ENCODE measurements around the gene MAP2K2.

The MAP2K2 gene

GRCh38 chr19:4086411-4086867 is 37.5 kb downstream of the MAP2K2 start:
- Histone ChIP-seq H3K4me3 (ENCODE audit: low read length) (no peak overlapping the region), H3K27me3 (replicated peaks; ENCODE audit: control insufficient read depth, insufficient read depth, low read length) (no peaks in the 10 kb centered on the region), H3K36me3 (ENCODE audit: control insufficient read depth, insufficient read depth, low read length, severe bottlenecking) (peaks cover 22% of the 10 kb centered on the region), H3K9ac (ENCODE audit: low read length) (no peak overlapping the region), H3K9me3 (ENCODE audit: control insufficient read depth, low read length) (no peaks in the 10 kb centered on the region), H3K4me1 (ENCODE audit: control insufficient read depth, insufficient read depth, low read length) (no peaks in the 10 kb centered on the region)
- DNase-seq (ENCODE audit: low read depth) = no peak

DNA sequence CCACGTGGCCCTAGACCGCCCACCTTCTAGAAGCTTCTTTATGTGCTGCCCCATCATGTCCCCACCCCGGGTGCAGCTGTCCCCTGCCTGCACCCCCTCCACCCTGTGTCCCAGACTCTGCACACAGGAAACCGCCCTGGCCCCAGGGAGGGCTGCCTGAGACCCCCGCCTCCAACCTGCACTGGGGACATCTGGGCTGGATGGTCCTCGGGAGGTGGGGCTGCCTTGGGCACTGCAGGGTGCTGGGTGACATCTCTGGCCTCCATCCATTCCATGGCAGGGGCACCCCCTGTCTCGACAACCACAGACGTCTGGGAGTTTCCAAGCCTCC is 39.4 kb downstream of the MAP2K2 start:
- no peak overlapping the region for H3K9ac ChIP-seq (ENCODE audit: low read length)
- no peak for DNase-seq (ENCODE audit: low read depth)
- H3K36me3 ChIP-seq (ENCODE audit: control insufficient read depth, insufficient read depth, low read length, severe bottlenecking) = peaks cover 7% of the 10 kb centered on the region
- H3K4me1 ChIP-seq (ENCODE audit: control insufficient read depth, insufficient read depth, low read length) = no peaks in the 10 kb centered on the region
- no peak overlapping the region for H3K4me3 ChIP-seq (ENCODE audit: low read length)
- no peaks in the 10 kb centered on the region for H3K27me3 ChIP-seq (replicated peaks; ENCODE audit: control insufficient read depth, insufficient read depth, low read length)
- no peaks in the 10 kb centered on the region for H3K9me3 ChIP-seq (ENCODE audit: control insufficient read depth, low read length)

- Histone ChIP-seq H3K4me3 (ENCODE audit: low read length) (no peak overlapping the region), H3K9me3 (ENCODE audit: control insufficient read depth, low read length) (no peaks in the 10 kb centered on the region), H3K27me3 (replicated peaks; ENCODE audit: control insufficient read depth, insufficient read depth, low read length) (no peaks in the 10 kb centered on the region), H3K36me3 (ENCODE audit: control insufficient read depth, insufficient read depth, low read length, severe bottlenecking) (peaks cover 1% of the 10 kb centered on the region), H3K9ac (ENCODE audit: low read length) (no peak overlapping the region), H3K4me1 (ENCODE audit: control insufficient read depth, insufficient read depth, low read length) (no peaks in the 10 kb centered on the region)
- DNase-seq (ENCODE audit: low read depth) = no peak
These were observed 40.0 kb downstream of the MAP2K2 start for GRCh38 chr19:4083677-4084546.

GRCh38 chr19:4082172-4082571 is 41.8 kb downstream of the MAP2K2 start:
- Histone ChIP-seq H3K9ac (ENCODE audit: low read length) (no peak overlapping the region), H3K36me3 (ENCODE audit: control insufficient read depth, insufficient read depth, low read length, severe bottlenecking) (no peaks in the 10 kb centered on the region), H3K4me3 (ENCODE audit: low read length) (no peak overlapping the region), H3K9me3 (ENCODE audit: control insufficient read depth, low read length) (no peaks in the 10 kb centered on the region), H3K4me1 (ENCODE audit: control insufficient read depth, insufficient read depth, low read length) (no peaks in the 10 kb centered on the region), H3K27me3 (replicated peaks; ENCODE audit: control insufficient read depth, insufficient read depth, low read length) (no peaks in the 10 kb centered on the region)
- DNase-seq (ENCODE audit: low read depth) = no peak

GRCh38 chr19:4081441-4082129 is 42.3 kb downstream of the MAP2K2 start:
- no peaks in the 10 kb centered on the region for H3K4me1 ChIP-seq (ENCODE audit: control insufficient read depth, insufficient read depth, low read length)
- H3K27me3 ChIP-seq (replicated peaks; ENCODE audit: control insufficient read depth, insufficient read depth, low read length) = no peaks in the 10 kb centered on the region
- no peak overlapping the region for H3K9ac ChIP-seq (ENCODE audit: low read length)
- no peak for DNase-seq (ENCODE audit: low read depth)
- H3K4me3 ChIP-seq (ENCODE audit: low read length) = no peak overlapping the region
- no peaks in the 10 kb centered on the region for H3K36me3 ChIP-seq (ENCODE audit: control insufficient read depth, insufficient read depth, low read length, severe bottlenecking)
- no peaks in the 10 kb centered on the region for H3K9me3 ChIP-seq (ENCODE audit: control insufficient read depth, low read length)

- Histone ChIP-seq H3K36me3 (ENCODE audit: control insufficient read depth, insufficient read depth, low read length, severe bottlenecking) (no peaks in the 10 kb centered on the region), H3K9me3 (ENCODE audit: control insufficient read depth, low read length) (no peaks in the 10 kb centered on the region)
- no peak for DNase-seq (ENCODE audit: low read depth)
These were observed 43.4 kb downstream of the MAP2K2 start for GRCh38 chr19:4080473-4080872.

DNA sequence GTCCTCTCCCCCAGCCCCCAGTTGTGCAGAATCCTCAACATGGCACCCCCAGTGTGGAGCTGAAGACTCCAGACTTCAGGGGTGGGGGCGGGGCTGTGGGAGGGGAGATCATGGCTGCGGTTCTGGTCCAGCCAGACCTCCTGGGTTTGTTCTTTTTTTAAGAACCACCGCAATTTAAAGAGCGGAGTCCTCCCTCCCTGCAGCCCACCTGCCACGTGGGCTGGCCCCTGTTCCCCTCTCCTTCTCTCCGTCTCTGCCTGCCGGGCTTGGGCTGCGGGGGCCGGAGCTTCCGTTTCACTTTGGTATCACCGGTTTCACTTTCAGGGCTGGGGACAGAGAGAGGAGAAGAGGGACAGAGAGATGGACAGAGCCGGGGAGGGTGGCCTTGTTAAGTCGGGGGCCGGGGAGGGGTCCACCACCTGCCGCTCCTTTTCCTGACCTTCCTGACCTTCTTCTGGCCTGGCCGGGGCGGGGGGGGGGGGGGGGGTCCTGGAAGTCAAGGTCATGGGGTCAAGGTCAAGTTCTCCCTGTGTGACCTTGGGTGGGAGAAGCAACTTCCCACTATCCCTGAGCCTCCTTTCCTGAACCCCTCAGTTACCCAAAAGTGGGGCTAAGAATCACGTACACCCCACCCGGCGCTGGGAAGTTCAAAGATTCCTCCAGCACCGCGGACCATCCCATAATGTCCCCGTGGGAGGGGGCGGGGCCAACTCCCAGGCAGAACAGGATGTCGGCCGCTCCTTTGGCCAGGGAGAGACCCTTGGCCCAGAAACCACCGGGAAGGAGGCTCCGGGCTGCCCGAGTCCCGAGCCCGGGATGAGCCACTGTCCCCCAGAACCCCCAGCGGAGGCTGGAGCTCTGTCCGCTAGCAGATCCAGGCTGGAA is 45.9 kb downstream of the MAP2K2 start:
- H3K36me3 ChIP-seq (ENCODE audit: control insufficient read depth, insufficient read depth, low read length, severe bottlenecking) = no peaks in the 10 kb centered on the region
- H3K9me3 ChIP-seq (ENCODE audit: control insufficient read depth, low read length) = no peaks in the 10 kb centered on the region
- H3K27me3 ChIP-seq (replicated peaks; ENCODE audit: control insufficient read depth, insufficient read depth, low read length) = no peaks in the 10 kb centered on the region
- H3K4me1 ChIP-seq (ENCODE audit: control insufficient read depth, insufficient read depth, low read length) = no peaks in the 10 kb centered on the region
- peak; percentile 59 for DNase-seq (ENCODE audit: low read depth)
- peak overlapping the region; percentile 79 for H3K9ac ChIP-seq (ENCODE audit: low read length)
- H3K4me3 ChIP-seq (ENCODE audit: low read length) = peak overlapping the region; percentile 83

More at GRCh38 chr19:4080473-4080872, 43.4 kb downstream of the MAP2K2 start:
- Histone ChIP-seq H3K4me1 (ENCODE audit: control insufficient read depth, insufficient read depth, low read length) (no peaks in the 10 kb centered on the region), H3K9ac (ENCODE audit: low read length) (no peak overlapping the region), H3K4me3 (ENCODE audit: low read length) (no peak overlapping the region), H3K27me3 (replicated peaks; ENCODE audit: control insufficient read depth, insufficient read depth, low read length) (no peaks in the 10 kb centered on the region)

GRCh38 chr19:4077007-4077374 is 46.9 kb downstream of the MAP2K2 start:
- Histone ChIP-seq H3K9ac (ENCODE audit: low read length) (no peak overlapping the region), H3K4me1 (ENCODE audit: control insufficient read depth, insufficient read depth, low read length) (no peaks in the 10 kb centered on the region), H3K36me3 (ENCODE audit: control insufficient read depth, insufficient read depth, low read length, severe bottlenecking) (no peaks in the 10 kb centered on the region), H3K4me3 (ENCODE audit: low read length) (no peak overlapping the region), H3K27me3 (replicated peaks; ENCODE audit: control insufficient read depth, insufficient read depth, low read length) (no peaks in the 10 kb centered on the region), H3K9me3 (ENCODE audit: control insufficient read depth, low read length) (no peaks in the 10 kb centered on the region)
- no peak for DNase-seq (ENCODE audit: low read depth)

- DNase-seq (ENCODE audit: low read depth) = no peak
- Histone ChIP-seq H3K9me3 (ENCODE audit: control insufficient read depth, low read length) (no peaks in the 10 kb centered on the region), H3K4me3 (ENCODE audit: low read length) (no peak overlapping the region), H3K4me1 (ENCODE audit: control insufficient read depth, insufficient read depth, low read length) (no peaks in the 10 kb centered on the region), H3K27me3 (replicated peaks; ENCODE audit: control insufficient read depth, insufficient read depth, low read length) (no peaks in the 10 kb centered on the region), H3K9ac (ENCODE audit: low read length) (no peak overlapping the region), H3K36me3 (ENCODE audit: control insufficient read depth, insufficient read depth, low read length, severe bottlenecking) (no peaks in the 10 kb centered on the region)
These were observed 48.5 kb downstream of the MAP2K2 start for GRCh38 chr19:4075373-4075772.

DNA sequence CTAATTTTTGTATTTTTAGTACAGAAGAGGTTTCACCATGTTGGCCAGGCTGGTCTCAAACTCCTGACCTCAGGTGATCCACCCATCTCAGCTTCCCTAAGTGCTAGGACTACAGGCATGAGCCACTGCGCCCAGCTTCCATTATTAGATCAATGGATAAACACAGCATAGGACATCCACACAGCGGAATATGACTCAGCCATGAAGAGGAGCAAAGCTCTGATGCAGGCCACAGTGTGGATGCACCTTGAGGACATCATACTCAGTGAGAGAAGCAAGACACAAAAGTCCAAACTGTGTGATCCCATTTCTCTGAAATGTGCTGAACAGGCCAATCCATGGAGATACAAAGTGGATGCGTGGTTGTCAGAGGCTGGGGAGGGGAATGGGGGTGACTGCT is 52.3 kb downstream of the MAP2K2 start:
- no peaks in the 10 kb centered on the region for H3K36me3 ChIP-seq (ENCODE audit: control insufficient read depth, insufficient read depth, low read length, severe bottlenecking)
- DNase-seq (ENCODE audit: low read depth) = no peak
- H3K4me3 ChIP-seq (ENCODE audit: low read length) = no peak overlapping the region
- H3K27me3 ChIP-seq (replicated peaks; ENCODE audit: control insufficient read depth, insufficient read depth, low read length) = no peaks in the 10 kb centered on the region
- H3K9me3 ChIP-seq (ENCODE audit: control insufficient read depth, low read length) = no peaks in the 10 kb centered on the region
- peaks cover 6% of the 10 kb centered on the region for H3K4me1 ChIP-seq (ENCODE audit: control insufficient read depth, insufficient read depth, low read length)
- no peak overlapping the region for H3K9ac ChIP-seq (ENCODE audit: low read length)

Data from adipocyte (in vitro differentiated cells).